Adrenal gland (tissue), 12 donors: ENCODE results near the gene SRA1. TPM values are rescaled to one million over a fixed set of nuclear protein-coding genes. Genes with fewer than 3 reads are reported as not detected.

Source experiments
- DNase-seq, 7 donors: peaks; one replicate each; pipeline ENCODE4 v3.0.0-alpha.2; 2019 to 2020
- H3K27ac ChIP-seq, 5 donors: fragments of 200-600 bp; sonication (generic) in 4 of 5; 1 replicate in 3 of 5; 2 replicates in 2 of 5; pipeline versions ENCODE4 v1.5.1 to v1.8.0; 2016 to 2020; ENCODE audit warnings: mild to moderate bottlenecking in 1 of 5
- H3K27me3 ChIP-seq: fragments of 200-600 bp; 2 replicates; pipeline ENCODE4 v1.8.0; 2021
- H3K36me3 ChIP-seq, 2 donors: fragments of 200-600 bp; replicated peaks in 1 of 2; 1 replicate in 1 of 2; 2 replicates in 1 of 2; pipeline versions ENCODE4 v1.5.1 to v1.8.0; 2018 to 2022
- H3K4me1 ChIP-seq, 2 donors: fragments of 200-600 bp; replicated peaks in 1 of 2; 1 replicate in 1 of 2; 2 replicates in 1 of 2; pipeline versions ENCODE4 v1.5.1 to v1.8.0; 2018 to 2021
- H3K4me3 ChIP-seq, 4 donors: fragments of 200-600 bp; sonication (generic) in 3 of 4; one replicate each; pipeline ENCODE4 v1.5.1; 2016 to 2018
- H3K9me3 ChIP-seq, 3 donors: fragments of 200-600 bp; sonication (generic) in 1 of 3; replicated peaks in 1 of 3; 1 replicate in 2 of 3; 2 replicates in 1 of 3; pipeline versions ENCODE4 v1.5.1 to v1.8.0; 2016 to 2021
- POLR2A ChIP-seq, 2 donors: fragments of 450-650 bp; IDR thresholded peaks; one replicate each; pipeline ENCODE4 v1.6.1; 2017; ENCODE audit warnings: antibody characterized with exemption in 2 of 2, mild to moderate bottlenecking in 2 of 2, moderate library complexity in 1 of 2
- WGBS, 4 donors: extraction: QIAGEN DNeasy Blood & Tissue Kit in 2 of 4; methylation state at CpG; one replicate each; pipeline versions ENCODE4 v1.1.5 to v1.1.7; 2013 to 2017; 5-methylcytosine and 5-hydroxymethylcytosine counted together
- intact Hi-C, 2 donors: fragments of 100-400 bp; cut with DNase I; formaldehyde crosslinking; loops; one replicate each; pipeline versions ENCODE4 v1.14.1 to v1.15.0; 2022 to 2023
- microRNA-seq, 3 donors: library from miRNA; unstranded; fragments of <30 nt; microRNA quantifications; one replicate each; pipeline ENCODE4, GENCODE V29; 2017 to 2020
- polyA plus RNA-seq, 3 donors: library from polyadenylated mRNA; stranded (reverse); fragments of 200-250 nt in 2 of 3; fragments of 350-450 nt in 1 of 3; fragmentation: Illumina TruSeq in 1 of 3; extraction: RNeasy Lipid Tissue Mini Kit (QIAGEN cat#74804) in 1 of 3; gene quantifications; one replicate each; pipeline ENCODE4 v1.2.3, GENCODE V29; 2013 to 2014
- small RNA-seq, 2 donors: library from RNA; depleted of rRNA; stranded (forward); fragments of <200 nt; gene quantifications; one replicate each; pipeline ENCODE3, GENCODE V24; 2016
- total RNA-seq, 9 donors: library from RNA; depleted of rRNA in 4 of 9; stranded (reverse); fragments of >200 nt in 4 of 9; fragments of 120-200 nt in 1 of 9; fragmentation: NEBNext Ultra II Directional in 1 of 9; extraction: Animal tissue kit (Norgen Biotek cat#: 25700) in 1 of 9; gene quantifications; one replicate each; pipeline versions ENCODE4 v1.1.0 to v1.2.4, GENCODE V29; 2013 to 2023
- TF ChIP-seq, protein P1 (sequence below), 6 experiments: fragments of 450-650 bp in 4 of 6; fragments of 200-600 bp in 2 of 6; sonication (generic) in 1 of 6; IDR thresholded peaks; 1 replicate in 5 of 6; 2 replicates in 1 of 6; pipeline versions ENCODE4 v1.5.1 to v1.8.0; 2016 to 2021; ENCODE audit warnings: antibody characterized with exemption in 6 of 6, mild to moderate bottlenecking in 2 of 6, moderate library complexity in 1 of 6
- donor health status: healthy with polysubstance abuse.
- donor health status: Bipolar disorder and iron deficiency.
- donor health status: DM: yes; HTN: yes; CAD: no.
- donor health status: DM: no; HTN: no; CAD: no.
- donor health status: DM: no; HTN: no; CAD: no.
- donor health status: DM: yes; HTN: yes; CAD: no.

Gene SRA1
- total and polyA plus RNA-seq, 12 donors = 31.3 to 156 (median 57.1) TPM

DNA sequence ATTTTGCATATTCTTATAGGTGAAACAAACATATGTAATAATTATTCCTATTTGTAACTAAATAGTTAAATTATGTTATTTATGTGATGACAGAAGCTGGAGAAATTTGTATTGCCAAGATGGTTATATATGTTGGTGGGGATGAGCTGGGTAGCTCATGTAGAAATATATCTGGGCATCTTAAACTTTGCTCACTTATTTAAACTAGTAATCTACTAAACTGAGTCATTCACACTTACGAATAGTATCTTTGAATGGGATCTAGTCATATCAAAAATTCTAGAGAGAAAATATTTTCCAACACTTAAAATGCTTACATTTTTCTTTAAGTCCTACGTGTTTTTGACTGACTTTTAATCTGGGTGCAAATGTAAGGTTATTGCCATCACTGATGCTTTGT, 54.4 kb downstream of the SRA1 start:
- Histone ChIP-seq H3K9me3 (no peaks in the 10 kb centered on the region), H3K27ac (no peak overlapping the region), H3K4me3 (no peak overlapping the region), H3K4me1 (peaks cover 3 to 7% of the 10 kb centered on the region in 2 donors), H3K27me3 (no peaks in the 10 kb centered on the region), H3K36me3 (peaks cover 0 to 33% of the 10 kb centered on the region in 2 donors)
- WGBS, 4 donors = 91 to 98% (median 94%) methylated on average over 2 of the region's 2 CpGs
- TF ChIP-seq, protein P1, sequence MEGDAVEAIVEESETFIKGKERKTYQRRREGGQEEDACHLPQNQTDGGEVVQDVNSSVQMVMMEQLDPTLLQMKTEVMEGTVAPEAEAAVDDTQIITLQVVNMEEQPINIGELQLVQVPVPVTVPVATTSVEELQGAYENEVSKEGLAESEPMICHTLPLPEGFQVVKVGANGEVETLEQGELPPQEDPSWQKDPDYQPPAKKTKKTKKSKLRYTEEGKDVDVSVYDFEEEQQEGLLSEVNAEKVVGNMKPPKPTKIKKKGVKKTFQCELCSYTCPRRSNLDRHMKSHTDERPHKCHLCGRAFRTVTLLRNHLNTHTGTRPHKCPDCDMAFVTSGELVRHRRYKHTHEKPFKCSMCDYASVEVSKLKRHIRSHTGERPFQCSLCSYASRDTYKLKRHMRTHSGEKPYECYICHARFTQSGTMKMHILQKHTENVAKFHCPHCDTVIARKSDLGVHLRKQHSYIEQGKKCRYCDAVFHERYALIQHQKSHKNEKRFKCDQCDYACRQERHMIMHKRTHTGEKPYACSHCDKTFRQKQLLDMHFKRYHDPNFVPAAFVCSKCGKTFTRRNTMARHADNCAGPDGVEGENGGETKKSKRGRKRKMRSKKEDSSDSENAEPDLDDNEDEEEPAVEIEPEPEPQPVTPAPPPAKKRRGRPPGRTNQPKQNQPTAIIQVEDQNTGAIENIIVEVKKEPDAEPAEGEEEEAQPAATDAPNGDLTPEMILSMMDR (IDR thresholded peaks at IDR 0.05) = no peak
- no peak for TF ChIP-seq POLR2A (IDR thresholded peaks at IDR 0.05)
- no peak for DNase-seq
- intact Hi-C loops = no loop called here

Small RNAs within 50 kb of the gene (microRNA-seq; reads per million reads assigned to microRNA genes)
- 0 reads per million in 3 donors for gene MIR6831

Small RNAs within 50 kb of the gene (small RNA-seq; reads per million reads assigned to genes)
- 0 reads per million in 2 donors for gene RF00279
- 0 reads per million in 2 donors for gene RF00443

Other genes with a start within 250 kb of the SRA1 start
- 1 to 10 TPM in 8 of 9 donors, under 1 TPM in 1; 0.54 to 9.8 (median 4.7) TPM for gene HBEGF, start 210.9 kb downstream of the SRA1 start, total RNA-seq
- gene HBEGF, start 210.9 kb downstream of the SRA1 start, polyA plus RNA-seq = 1 to 10 TPM; 3.0 to 6.2 (median 5.6) TPM
- not detected for gene SLC4A9, start 197.3 kb downstream of the SRA1 start, total RNA-seq
- under 1 TPM in 2 of 3 donors, not detected in 1; 0.13 to 0.32 TPM for gene SLC4A9, start 197.3 kb downstream of the SRA1 start, polyA plus RNA-seq
- gene ANKHD1, start 155.6 kb downstream of the SRA1 start, total RNA-seq = 100 to 1,000 TPM in 4 of 9 donors, 10 to 100 TPM in 5; 64.3 to 141 (median 99.4) TPM
- 100 to 1,000 TPM in 1 of 3 donors, 10 to 100 TPM in 2; 58.2 to 141 (median 70.9) TPM for gene ANKHD1, start 155.6 kb downstream of the SRA1 start, polyA plus RNA-seq
- gene EIF4EBP3, start 9.8 kb downstream of the SRA1 start, total RNA-seq = 10 to 100 TPM in 7 of 9 donors, 1 to 10 TPM in 2; 5.9 to 80.5 (median 40.0) TPM
- 100 to 1,000 TPM in 2 of 3 donors, 1 to 10 TPM in 1; 7.9 to 158 (median 121) TPM for gene EIF4EBP3, start 9.8 kb downstream of the SRA1 start, polyA plus RNA-seq
- 10 to 100 TPM; 14.0 to 61.2 (median 35.5) TPM for gene APBB3, start 7.1 kb upstream of the SRA1 start, total RNA-seq
- 100 to 1,000 TPM in 2 of 3 donors, 10 to 100 TPM in 1; 25.6 to 163 (median 142) TPM for gene APBB3, start 7.1 kb upstream of the SRA1 start, polyA plus RNA-seq
- gene SLC35A4, start 7.4 kb upstream of the SRA1 start, total RNA-seq = 100 to 1,000 TPM in 3 of 9 donors, 10 to 100 TPM in 6; 17.3 to 133 (median 82.8) TPM
- 100 to 1,000 TPM in 1 of 3 donors, 10 to 100 TPM in 2; 42.1 to 135 (median 45.0) TPM for gene SLC35A4, start 7.4 kb upstream of the SRA1 start, polyA plus RNA-seq
- gene CD14, start 75.7 kb upstream of the SRA1 start, total RNA-seq = 100 to 1,000 TPM in 8 of 9 donors, 1 to 10 TPM in 1; 9.8 to 885 (median 316) TPM
- 100 to 1,000 TPM in 2 of 3 donors, 10 to 100 TPM in 1; 13.9 to 252 (median 101) TPM for gene CD14, start 75.7 kb upstream of the SRA1 start, polyA plus RNA-seq
- 100 to 1,000 TPM in 1 of 9 donors, 10 to 100 TPM in 7, 1 to 10 TPM in 1; 6.6 to 348 (median 29.5) TPM for gene TMCO6, start 82.0 kb upstream of the SRA1 start, total RNA-seq
- 10 to 100 TPM in 2 of 3 donors, 1 to 10 TPM in 1; 5.6 to 44.7 (median 25.3) TPM for gene TMCO6, start 82.0 kb upstream of the SRA1 start, polyA plus RNA-seq
- gene NDUFA2, start 90.2 kb upstream of the SRA1 start, total RNA-seq = 100 to 1,000 TPM in 8 of 9 donors, 10 to 100 TPM in 1; 98.1 to 139 (median 115) TPM
- 100 to 1,000 TPM in 2 of 3 donors, 10 to 100 TPM in 1; 65.6 to 573 (median 367) TPM for gene NDUFA2, start 90.2 kb upstream of the SRA1 start, polyA plus RNA-seq
- gene IK, start 90.4 kb upstream of the SRA1 start, total RNA-seq = 100 to 1,000 TPM in 4 of 9 donors, 10 to 100 TPM in 5; 65.7 to 478 (median 83.3) TPM
- 100 to 1,000 TPM in 1 of 3 donors, 10 to 100 TPM in 2; 65.5 to 153 (median 97.5) TPM for gene IK, start 90.4 kb upstream of the SRA1 start, polyA plus RNA-seq
- gene WDR55, start 107.4 kb upstream of the SRA1 start, total RNA-seq = 10 to 100 TPM; 13.6 to 20.0 (median 17.1) TPM
- 10 to 100 TPM; 13.3 to 20.8 (median 13.5) TPM for gene WDR55, start 107.4 kb upstream of the SRA1 start, polyA plus RNA-seq
- 1 to 10 TPM in 1 of 9 donors, under 1 TPM in 8; 0.19 to 3.6 (median 0.50) TPM for gene DND1, start 116.1 kb upstream of the SRA1 start, total RNA-seq
- 1 to 10 TPM in 2 of 3 donors, under 1 TPM in 1; 0.18 to 3.1 (median 2.1) TPM for gene DND1, start 116.1 kb upstream of the SRA1 start, polyA plus RNA-seq
- gene HARS1, start 133.9 kb upstream of the SRA1 start, total RNA-seq = 10 to 100 TPM; 36.4 to 80.6 (median 55.7) TPM
- 100 to 1,000 TPM in 1 of 3 donors, 10 to 100 TPM in 2; 92.3 to 111 (median 94.6) TPM for gene HARS1, start 133.9 kb upstream of the SRA1 start, polyA plus RNA-seq
- gene HARS2, start 134.0 kb upstream of the SRA1 start, total RNA-seq = 10 to 100 TPM; 21.3 to 51.2 (median 32.9) TPM
- 10 to 100 TPM; 26.0 to 31.0 (median 28.6) TPM for gene HARS2, start 134.0 kb upstream of the SRA1 start, polyA plus RNA-seq
- gene ZMAT2, start 143.0 kb upstream of the SRA1 start, total RNA-seq = 100 to 1,000 TPM in 1 of 9 donors, 10 to 100 TPM in 8; 24.6 to 122 (median 51.4) TPM
- gene ZMAT2, start 143.0 kb upstream of the SRA1 start, polyA plus RNA-seq = 100 to 1,000 TPM in 1 of 3 donors, 10 to 100 TPM in 2; 42.1 to 113 (median 82.8) TPM
- under 1 TPM in 4 of 9 donors, not detected in 5; 0.07 to 0.20 (median 0.12) TPM for gene PCDHA1, start 228.7 kb upstream of the SRA1 start, total RNA-seq
- gene PCDHA1, start 228.7 kb upstream of the SRA1 start, polyA plus RNA-seq = under 1 TPM; 0.05 to 0.08 (median 0.07) TPM
- under 1 TPM in 4 of 9 donors, not detected in 5; 0.12 to 0.28 (median 0.21) TPM for gene PCDHA2, start 237.4 kb upstream of the SRA1 start, total RNA-seq
- under 1 TPM in 2 of 3 donors, not detected in 1; 0.03 to 0.09 TPM for gene PCDHA2, start 237.4 kb upstream of the SRA1 start, polyA plus RNA-seq
- 1 to 10 TPM in 1 of 9 donors, under 1 TPM in 6, not detected in 2; 0.10 to 1.4 (median 0.31) TPM for gene PCDHA3, start 243.6 kb upstream of the SRA1 start, total RNA-seq
- gene PCDHA3, start 243.6 kb upstream of the SRA1 start, polyA plus RNA-seq = 1 to 10 TPM in 1 of 3 donors, under 1 TPM in 2; 0.16 to 1.1 (median 0.24) TPM
- gene PCDHA4, start 249.6 kb upstream of the SRA1 start, total RNA-seq = under 1 TPM; 0.04 to 0.96 (median 0.28) TPM
- under 1 TPM; 0.08 to 0.33 (median 0.10) TPM for gene PCDHA4, start 249.6 kb upstream of the SRA1 start, polyA plus RNA-seq